K562 (cell line): ENCODE data around the gene OSBPL10. TPM values are rescaled to one million over a fixed set of nuclear protein-coding genes. Genes with fewer than 3 reads are reported as not detected.

Experiments used
- ATAC-seq: fragments of 200-7000 bp; cut with Tn5 transposase; 3 replicates; pipeline ENCODE4 v1.9.1; 2020; ENCODE audit warnings: moderate library complexity
- BruUV-seq: library from RNA; stranded (reverse); fragments of 400-500 nt; replicated peaks from 2 replicates; lab custom pipeline; 2021; lab: Mats Ljungman, UMichigan
- CTCF ChIA-PET: fragments of 300-600 bp; formaldehyde crosslinking; extraction: SDS; loops from one replicate; lab custom pipeline; 2021; ENCODE audit warnings: low intra/inter-chr PET ratio; lab: Yijun Ruan, JAX
- POLR2A ChIA-PET: fragments of 300-600, 350-650 bp; sonication (Branson Sonifier 250); formaldehyde crosslinking; extraction: SDS; loops from one replicate; lab custom pipeline; 2021; ENCODE audit warnings: antibody characterized with exemption, inconsistent platforms; lab: Yijun Ruan, JAX
- DNase-seq, 4 experiments: peaks; one replicate each; pipeline versions ENCODE4 v3.0.0 to v3.0.0-alpha.2; 2011 to 2018; ENCODE audit warnings: low spot score in 3 of 4, mixed read lengths in 3 of 4; ENCODE audit errors: extremely low read depth in 1 of 4
- FAIRE-seq: peaks from 2 replicates; lab custom pipeline; 2011; peaks lifted over from hg19 to GRCh38; lab: Jason Lieb, UNC
- H2AFZ ChIP-seq: 2 replicates; pipeline ENCODE4 v1.6.0; 2011; ENCODE audit warnings: low read depth, low read length, control low read depth, inconsistent platforms
- H3K27ac ChIP-seq: fragments of 200-600 bp; 3 replicates; pipeline ENCODE4 v1.8.0; 2011; ENCODE audit warnings: low read depth, mild to moderate bottlenecking, control low read depth, inconsistent platforms, low read length, moderate library complexity, mixed read lengths; ENCODE audit errors: extremely low read depth
- H3K27me3 ChIP-seq, 2 experiments: fragments of 300-600 bp in 1 of 2; 2 replicates in 1 of 2; 3 replicates in 1 of 2; pipeline versions ENCODE4 v1.6.0 to v1.8.0; 2011; ENCODE audit warnings: inconsistent platforms in 2 of 2, low read length in 2 of 2, mild to moderate bottlenecking in 1 of 2, mixed read lengths in 1 of 2, moderate library complexity in 1 of 2; ENCODE audit not compliant: control insufficient read depth in 2 of 2, insufficient read depth in 2 of 2
- H3K36me3 ChIP-seq: fragments of 300-600 bp; 3 replicates; pipeline ENCODE4 v1.8.0; 2011; ENCODE audit warnings: mild to moderate bottlenecking, low read length, inconsistent platforms; ENCODE audit not compliant: control insufficient read depth, insufficient read depth
- H3K4me1 ChIP-seq, 2 experiments: fragments of 200-600 bp in 1 of 2; replicated peaks in 1 of 2; 2 replicates in 1 of 2; 3 replicates in 1 of 2; pipeline versions ENCODE4 v1.5.1 to v1.8.0; 2011; ENCODE audit warnings: inconsistent platforms in 2 of 2, low read length in 2 of 2, mild to moderate bottlenecking in 1 of 2, mixed read lengths in 1 of 2, moderate library complexity in 1 of 2; ENCODE audit not compliant: control insufficient read depth in 2 of 2, insufficient read depth in 2 of 2
- H3K4me2 ChIP-seq: 2 replicates; pipeline ENCODE4 v1.6.1; 2011; ENCODE audit warnings: low read length, control low read depth, inconsistent platforms, mixed read lengths; ENCODE audit not compliant: insufficient read depth
- H3K4me3 ChIP-seq: fragments of 200-600 bp; sonication (generic), shearing (Covaris generic); 2 replicates; pipeline ENCODE4 v1.5.1; 2016; ENCODE audit warnings: control low read depth, inconsistent platforms
- H3K79me2 ChIP-seq: fragments of 200-600 bp; 3 replicates; pipeline ENCODE4 v1.8.0; 2011; ENCODE audit warnings: low read length, inconsistent platforms; ENCODE audit not compliant: control insufficient read depth, insufficient read depth
- H3K9ac ChIP-seq, 2 experiments: 2 replicates each; pipeline versions ENCODE4 v1.6.0 to v1.6.1; 2011; ENCODE audit warnings: low read depth in 2 of 2, low read length in 2 of 2, control low read depth in 1 of 2, inconsistent platforms in 1 of 2, mild to moderate bottlenecking in 1 of 2, mixed read lengths in 1 of 2; ENCODE audit not compliant: insufficient read depth in 1 of 2
- H3K9me1 ChIP-seq: one replicate; pipeline ENCODE4 v1.6.0; 2011; ENCODE audit warnings: inconsistent platforms, mild to moderate bottlenecking, low read length, moderate library complexity; ENCODE audit not compliant: control insufficient read depth, insufficient read depth
- H3K9me3 ChIP-seq: replicated peaks from 2 replicates; pipeline ENCODE4 v1.5.1; 2011; ENCODE audit warnings: low read depth, low read length, inconsistent platforms; ENCODE audit not compliant: control insufficient read depth, insufficient read depth
- H4K20me1 ChIP-seq: replicated peaks from 2 replicates; pipeline ENCODE4 v1.6.1; 2011; ENCODE audit warnings: low read length, inconsistent platforms, mixed read lengths; ENCODE audit not compliant: control insufficient read depth, insufficient read depth
- BACH1 ChIP-seq: fragments of 200-800 bp; sonication (Bioruptor generic); IDR thresholded peaks from 2 replicates; pipeline ENCODE4 v1.6.1; 2016; ENCODE audit warnings: missing genetic modification characterization, missing compliant biosample characterization
- BCOR ChIP-seq: fragments of 450-650 bp; IDR thresholded peaks from 2 replicates; pipeline ENCODE4 v1.6.1; 2016
- BDP1 ChIP-seq: IDR thresholded peaks from 3 replicates; pipeline ENCODE4 v1.6.1; 2011; ENCODE audit not compliant: insufficient read length, insufficient read depth
- C11orf30 ChIP-seq: fragments of 450-650 bp; IDR thresholded peaks from 2 replicates; pipeline ENCODE4 v1.6.1; 2016; ENCODE audit warnings: low read depth, mild to moderate bottlenecking
- CC2D1A ChIP-seq: fragments of 450-650 bp; IDR thresholded peaks from 2 replicates; pipeline ENCODE4 v1.6.1; 2017; ENCODE audit warnings: mild to moderate bottlenecking
- CGGBP1 ChIP-seq: fragments of 250-450 bp; sonication (Bioruptor Pico); IDR thresholded peaks from 2 replicates; pipeline ENCODE4 v1.9.0; 2021; ENCODE audit warnings: mild to moderate bottlenecking
- GTF2A2 ChIP-seq: IDR thresholded peaks from 2 replicates; pipeline ENCODE4 v1.6.1; 2016; ENCODE audit warnings: mild to moderate bottlenecking, missing genetic modification characterization, missing compliant biosample characterization
- HES1 ChIP-seq: fragments of 450-650 bp; IDR thresholded peaks from 2 replicates; pipeline ENCODE4 v1.6.1; 2016; ENCODE audit warnings: low read depth, mild to moderate bottlenecking, moderate library complexity
- MAFF ChIP-seq: IDR thresholded peaks from 2 replicates; pipeline ENCODE4 v1.6.1; 2012; ENCODE audit warnings: low read length, improper control_type of control experiment
- MAFK ChIP-seq: IDR thresholded peaks from 2 replicates; pipeline ENCODE4 v1.6.1; 2011; ENCODE audit warnings: low read length, improper control_type of control experiment
- SMC3 ChIP-seq: conservative IDR thresholded peaks from 2 replicates; pipeline ENCODE4 v1.6.1; 2011; ENCODE audit warnings: low read depth, low read length, improper control_type of control experiment; ENCODE audit not compliant: insufficient read depth
- SNAPC5 ChIP-seq: fragments of 250-450 bp; sonication (Bioruptor Pico); IDR thresholded peaks from 2 replicates; pipeline ENCODE4 v1.8.0; 2021; ENCODE audit warnings: moderate library complexity, mild to moderate bottlenecking, inconsistent platforms
- TFAM ChIP-seq: fragments of 250-450 bp; sonication (Bioruptor Pico); conservative IDR thresholded peaks from 2 replicates; pipeline ENCODE4 v1.5.0; 2021; ENCODE audit warnings: mild to moderate bottlenecking, moderate library complexity
- TSC22D4 ChIP-seq: fragments of 450-650 bp; IDR thresholded peaks from 2 replicates; pipeline ENCODE4 v1.6.1; 2016; ENCODE audit warnings: missing genetic modification characterization, missing biosample characterization, control low read depth
- ZNF316 ChIP-seq: fragments of 450-650 bp; IDR thresholded peaks from 2 replicates; pipeline ENCODE4 v1.6.1; 2016
- ZNF354B ChIP-seq: fragments of 250-450 bp; sonication (Bioruptor Pico); IDR thresholded peaks from 2 replicates; pipeline ENCODE4 v1.4.0; 2020
- ZNF589 ChIP-seq: fragments of 200-800 bp; sonication (Bioruptor generic); IDR thresholded peaks from 2 replicates; pipeline ENCODE4 v1.6.1; 2016; ENCODE audit warnings: low read depth, missing genetic modification characterization, missing compliant biosample characterization
- ZNF668 ChIP-seq: fragments of 250-450 bp; sonication (Bioruptor Pico); IDR thresholded peaks from 2 replicates; pipeline ENCODE4 v1.8.0; 2022; ENCODE audit warnings: mild to moderate bottlenecking, inconsistent platforms
- WGBS: fragments of 100-300 bp; shearing (Covaris generic); methylation state at CpG from one replicate; pipeline ENCODE4 v1.1.6; 2016; ENCODE audit warnings: low coverage, mixed read lengths; ENCODE audit not compliant: insufficient coverage; ENCODE audit errors: missing lambda C conversion rate; 5-methylcytosine and 5-hydroxymethylcytosine counted together
- in situ Hi-C: fragments of 300-500 bp; cut with MboI; formaldehyde crosslinking; loops from 4 replicates; pipeline ENCODE4 v1.15.0; 2018; ENCODE audit warnings: inconsistent platforms, mixed read lengths
- intact Hi-C: fragments of 100-400 bp; cut with micrococcal nuclease; formaldehyde crosslinking; loops from 2 replicates; pipeline ENCODE4 v1.14.2; 2022
- polyA plus RNA-seq, 8 experiments: library from polyadenylated mRNA; depleted of rRNA in 4 of 8; stranded (reverse) in 5 of 8; unstranded in 3 of 8; fragments of >200 nt; fragmentation: Nextera tagmentation in 2 of 8; fragmentation: Illumina TruSeq in 1 of 8; extraction: Ambion mirVana in 2 of 8; extraction: Trizol in 1 of 8; gene quantifications; 2 replicates each; pipeline versions ENCODE4 v1.2.1 to v1.2.3, GENCODE V29; 2011 to 2014; ENCODE audit warnings: inconsistent platforms in 1 of 8, missing spikeins in 1 of 8
- total RNA-seq, 7 experiments: library from RNA; depleted of rRNA in 6 of 7; stranded (reverse); fragments of >200 nt in 6 of 7; fragmentation: Illumina TruSeq in 2 of 7; extraction: Trizol in 2 of 7; gene quantifications; 2 replicates each; pipeline versions ENCODE4 v1.2.1 to v1.2.3, GENCODE V29; 2011 to 2021; ENCODE audit warnings: low replicate concordance in 1 of 7

The OSBPL10 gene
- total and polyA plus RNA-seq, 9 of the 15 experiments (the other 6 are each of a cell fraction or from before 2014, with no cell fraction given): 0.03 to 0.19 (median 0.14) TPM; not detected in 2

GRCh38 chr3:31922962-31923361, 58.1 kb downstream of the OSBPL10 start:
- Histone ChIP-seq H2AFZ (no peak overlapping the region), H3K27me3 (no peaks in the 10 kb centered on the region; a peak in 2 of 5 replicates), H3K9ac (no peak overlapping the region), H4K20me1 (no peaks in the 10 kb centered on the region), H3K27ac (no peak overlapping the region), H3K79me2 (no peaks in the 10 kb centered on the region), H3K4me1 (no peaks in the 10 kb centered on the region), H3K9me3 (no peaks in the 10 kb centered on the region), H3K4me3 (no peak overlapping the region), H3K4me2 (no peak overlapping the region), H3K36me3 (no peaks in the 10 kb centered on the region), H3K9me1 (no peaks in the 10 kb centered on the region)
- ChIA-PET CTCF (no interaction called here), POLR2A (interaction anchor here (0.7 to 0.9 kb wide), 2 partner anchors 16 to 64 kb away, joined by 3 to 4 read pairs; no protein-coding TSS in a partner anchor)
- 0% methylated on average over 1 of the region's 1 CpG for WGBS
- intact Hi-C loops (no loop called here), in situ Hi-C loops (no loop called here)
- no peak for FAIRE-seq
- BruUV-seq: no TSS peak
- no peak for DNase-seq
- TF ChIP-seq BDP1 (no peak), ZNF354B (no peak)
- ATAC-seq: no peak

- FAIRE-seq (no peak), ATAC-seq (no peak), DNase-seq (no peak)
- H2AFZ ChIP-seq: no peak overlapping the region
- intact Hi-C loops: no loop called here
- no peaks in the 10 kb centered on the region for H3K79me2 ChIP-seq
- no peak overlapping the region for H3K27ac ChIP-seq
- no peaks in the 10 kb centered on the region for H3K9me3 ChIP-seq
- H4K20me1 ChIP-seq: no peaks in the 10 kb centered on the region
- H3K36me3 ChIP-seq: no peaks in the 10 kb centered on the region
- WGBS: under 1% methylated on average over 4 of the region's 4 CpGs
- H3K4me1 ChIP-seq: no peaks in the 10 kb centered on the region
- ChIA-PET CTCF (no interaction called here), POLR2A (no interaction called here)
- no peak overlapping the region for H3K4me2 ChIP-seq
- H3K4me3 ChIP-seq: no peak overlapping the region
- no TSS peak for BruUV-seq
- no peaks in the 10 kb centered on the region for H3K27me3 ChIP-seq
- no peak overlapping the region for H3K9ac ChIP-seq
- no peaks in the 10 kb centered on the region for H3K9me1 ChIP-seq
- in situ Hi-C loops: no loop called here
- TF ChIP-seq BCOR: no peak
- TF ChIP-seq ZNF316: peak; percentile 76
- TF ChIP-seq TSC22D4 (tag): no peak
- TF ChIP-seq SNAPC5 (CRISPR knock-in tag): no peak
- no peak for TF ChIP-seq HES1
- TF ChIP-seq TFAM (CRISPR knock-in tag): no peak
- TF ChIP-seq MAFK: peak; percentile 30; the same call in 1 of the 2 replicates
- no peak for TF ChIP-seq ZNF668 (CRISPR knock-in tag)
- TF ChIP-seq GTF2A2: no peak
- TF ChIP-seq MAFF: peak; percentile 55; the same call in 1 of the 2 replicates
- TF ChIP-seq C11orf30: peak; percentile 49; the same call in 1 of the 2 replicates
- no peak for TF ChIP-seq BACH1 (tag)
- TF ChIP-seq CC2D1A: no peak
- no peak for TF ChIP-seq ZNF589 (CRISPR knock-in tag)
- TF ChIP-seq SMC3: no peak
- no peak for TF ChIP-seq CGGBP1
Measured at GRCh38 chr3:31921837-31922236, 59.2 kb downstream of the OSBPL10 start.
